Heart left ventricle (tissue), 13 donors: ENCODE measurements around the gene ZBTB20.

ENCODE experiments used
- POLR2A ChIP-seq, 2 donors: fragments of 450-650 bp; IDR thresholded peaks; one replicate each; pipeline ENCODE4 v1.6.1; 2017; ENCODE audit warnings: antibody characterized with exemption in 2 of 2, mild to moderate bottlenecking in 2 of 2, moderate library complexity in 2 of 2
- TF ChIP-seq, protein P1 (sequence below), 12 donors: fragments of 200-600 bp; sonication (generic) in 4 of 12; IDR thresholded peaks; one replicate each; pipeline versions ENCODE4 v1.5.0 to v1.8.0; 2018 to 2022; ENCODE audit warnings: antibody characterized with exemption in 12 of 12, mild to moderate bottlenecking in 5 of 12
- donor health status: ischemic (EF 13 %, LVEDD 7.1; RV severe dilation, severe dysfunction).
- donor health status: DM: no; HTN: yes; CAD: no.
- donor health status: DM: no; HTN: no; CAD: no.
- donor health status: ischemic (EF 25% LVEDD 6.9; RV normal size, moderate dysfunction).
- donor health status: ischemic (EF 25% LVEDD 5.7; RV mildly dilated, moderate dysfunction).
- donor health status: ischemic (EF 35%, LVEDD 5.7; RV mildly dilated, moderate dysfunction).
- donor health status: nonischemic (EF 11% LVEDD 7.7; RV severe dilation, severe dysfunction).
- donor health status: DM: yes; HTN: yes; CAD: no.
- donor health status: PGD.
- donor health status: ischemic (EF 29% LVEDD 5.4; RV normal size, mild dysfunction).
- donor health status: nonischemic (EF 23%, LVEDD 6.1; RV moderate dilation, normal function).

DNA sequence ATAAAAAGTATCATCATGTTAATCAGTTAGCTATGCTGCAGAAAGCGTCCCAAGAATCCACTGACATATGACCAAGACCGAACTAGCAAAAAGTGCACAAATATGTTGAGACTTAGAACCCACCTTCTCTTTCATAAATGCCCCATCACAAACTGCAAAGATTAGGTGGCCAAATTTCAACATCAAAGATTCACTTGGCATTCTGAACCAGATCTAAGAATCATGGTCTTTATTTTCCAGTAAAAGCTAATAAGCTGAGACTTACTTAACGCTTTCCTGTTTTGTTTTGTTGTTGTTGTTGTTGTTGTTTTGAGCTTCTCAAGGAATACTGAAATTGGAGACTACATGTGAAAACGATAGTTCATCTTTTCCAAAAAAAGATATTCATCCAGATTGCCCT lies 62.4 kb downstream of the ZBTB20 start:
- TF ChIP-seq POLR2A (IDR thresholded peaks at IDR 0.05) = no peak
- TF ChIP-seq, protein P1, sequence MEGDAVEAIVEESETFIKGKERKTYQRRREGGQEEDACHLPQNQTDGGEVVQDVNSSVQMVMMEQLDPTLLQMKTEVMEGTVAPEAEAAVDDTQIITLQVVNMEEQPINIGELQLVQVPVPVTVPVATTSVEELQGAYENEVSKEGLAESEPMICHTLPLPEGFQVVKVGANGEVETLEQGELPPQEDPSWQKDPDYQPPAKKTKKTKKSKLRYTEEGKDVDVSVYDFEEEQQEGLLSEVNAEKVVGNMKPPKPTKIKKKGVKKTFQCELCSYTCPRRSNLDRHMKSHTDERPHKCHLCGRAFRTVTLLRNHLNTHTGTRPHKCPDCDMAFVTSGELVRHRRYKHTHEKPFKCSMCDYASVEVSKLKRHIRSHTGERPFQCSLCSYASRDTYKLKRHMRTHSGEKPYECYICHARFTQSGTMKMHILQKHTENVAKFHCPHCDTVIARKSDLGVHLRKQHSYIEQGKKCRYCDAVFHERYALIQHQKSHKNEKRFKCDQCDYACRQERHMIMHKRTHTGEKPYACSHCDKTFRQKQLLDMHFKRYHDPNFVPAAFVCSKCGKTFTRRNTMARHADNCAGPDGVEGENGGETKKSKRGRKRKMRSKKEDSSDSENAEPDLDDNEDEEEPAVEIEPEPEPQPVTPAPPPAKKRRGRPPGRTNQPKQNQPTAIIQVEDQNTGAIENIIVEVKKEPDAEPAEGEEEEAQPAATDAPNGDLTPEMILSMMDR (IDR thresholded peaks at IDR 0.05) = no peak
